ENCODE data around the gene NUDT3.

DNA sequence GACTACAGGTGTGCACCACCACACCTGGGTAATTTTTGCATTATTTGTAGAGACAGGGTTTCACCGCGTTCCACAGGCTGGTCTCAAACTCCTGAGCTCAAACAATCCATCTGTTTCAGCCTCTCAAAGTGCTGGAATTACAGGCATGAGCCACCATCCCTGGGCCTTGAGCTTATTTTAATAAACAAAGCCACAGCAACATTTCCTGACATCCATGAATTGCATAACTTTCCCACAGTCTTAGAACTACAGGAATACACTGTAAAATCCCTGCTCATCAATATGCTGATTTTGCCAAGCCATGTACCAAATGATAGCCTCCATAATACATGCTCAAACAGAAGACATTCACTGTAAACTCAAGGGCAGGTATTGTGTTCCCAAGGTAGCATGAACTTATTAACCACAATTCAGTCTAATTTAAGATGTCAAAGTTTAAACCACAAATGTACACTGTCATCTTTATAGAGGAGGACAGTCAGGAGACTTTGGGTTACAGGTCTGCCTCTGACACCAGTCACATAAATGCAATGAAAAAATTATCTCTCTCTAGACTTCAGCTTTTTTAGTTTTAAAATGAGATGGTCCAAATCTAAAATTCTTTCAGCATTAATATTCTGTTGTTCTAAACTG lies 40.0 kb downstream of the NUDT3 start:
- TF ChIP-seq, protein P1, sequence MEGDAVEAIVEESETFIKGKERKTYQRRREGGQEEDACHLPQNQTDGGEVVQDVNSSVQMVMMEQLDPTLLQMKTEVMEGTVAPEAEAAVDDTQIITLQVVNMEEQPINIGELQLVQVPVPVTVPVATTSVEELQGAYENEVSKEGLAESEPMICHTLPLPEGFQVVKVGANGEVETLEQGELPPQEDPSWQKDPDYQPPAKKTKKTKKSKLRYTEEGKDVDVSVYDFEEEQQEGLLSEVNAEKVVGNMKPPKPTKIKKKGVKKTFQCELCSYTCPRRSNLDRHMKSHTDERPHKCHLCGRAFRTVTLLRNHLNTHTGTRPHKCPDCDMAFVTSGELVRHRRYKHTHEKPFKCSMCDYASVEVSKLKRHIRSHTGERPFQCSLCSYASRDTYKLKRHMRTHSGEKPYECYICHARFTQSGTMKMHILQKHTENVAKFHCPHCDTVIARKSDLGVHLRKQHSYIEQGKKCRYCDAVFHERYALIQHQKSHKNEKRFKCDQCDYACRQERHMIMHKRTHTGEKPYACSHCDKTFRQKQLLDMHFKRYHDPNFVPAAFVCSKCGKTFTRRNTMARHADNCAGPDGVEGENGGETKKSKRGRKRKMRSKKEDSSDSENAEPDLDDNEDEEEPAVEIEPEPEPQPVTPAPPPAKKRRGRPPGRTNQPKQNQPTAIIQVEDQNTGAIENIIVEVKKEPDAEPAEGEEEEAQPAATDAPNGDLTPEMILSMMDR (conservative IDR thresholded peaks at IDR 0.05): no peak
- TF ChIP-seq ZFX (IDR thresholded peaks at IDR 0.05): no peak
